ENCODE data around the gene BEAN1. TPM values are rescaled to one million over a fixed set of nuclear protein-coding genes. Genes with fewer than 3 reads are reported as not detected.

Gene BEAN1
- polyA plus RNA-seq, 1 donor from 2014 or later: 0.16 TPM

DNA sequence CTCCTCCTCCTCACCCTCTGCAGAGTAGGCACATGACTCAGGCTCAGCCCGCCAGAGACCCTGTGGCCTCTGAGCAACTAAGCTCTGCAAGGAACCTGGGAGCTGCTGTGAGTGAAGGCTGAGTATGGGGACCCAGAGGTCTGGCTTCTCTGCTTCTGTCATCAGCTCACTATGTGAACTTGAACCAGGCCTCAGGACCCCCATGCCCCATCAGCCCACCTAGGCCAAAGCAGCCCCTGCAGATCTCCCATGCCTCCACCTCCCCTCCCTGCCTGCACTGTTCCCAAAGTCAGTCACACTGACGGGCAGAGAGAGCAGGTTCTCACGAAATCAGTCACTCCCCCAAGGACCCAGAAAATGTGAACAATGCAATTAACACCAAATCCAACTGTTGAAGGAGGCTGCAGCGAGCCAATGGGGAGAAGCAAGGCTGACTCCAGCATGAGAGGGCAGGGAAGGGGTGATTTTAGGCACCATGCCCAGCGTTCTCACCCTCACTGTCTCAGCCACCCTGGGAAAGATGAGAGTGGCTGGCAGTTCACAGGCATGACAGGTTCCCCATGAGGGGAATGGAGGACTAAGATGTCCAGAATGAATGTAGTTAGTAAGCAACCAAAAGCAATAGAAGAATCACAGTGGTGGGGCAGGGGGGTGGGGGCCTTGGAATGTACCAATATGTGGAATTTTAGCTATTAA is 60.6 kb downstream of the BEAN1 start:
- no peaks in the 10 kb centered on the region for H3K9me2 ChIP-seq (ENCODE audit: insufficient read depth, low read length)
- no peak overlapping the region for H3K4me2 ChIP-seq (ENCODE audit: low read length)
- no peak overlapping the region for H3K4me3 ChIP-seq (ENCODE audit: low read length)
- no peaks in the 10 kb centered on the region for H3K36me3 ChIP-seq (ENCODE audit: insufficient read depth, low read length)
- TF ChIP-seq, protein P1, sequence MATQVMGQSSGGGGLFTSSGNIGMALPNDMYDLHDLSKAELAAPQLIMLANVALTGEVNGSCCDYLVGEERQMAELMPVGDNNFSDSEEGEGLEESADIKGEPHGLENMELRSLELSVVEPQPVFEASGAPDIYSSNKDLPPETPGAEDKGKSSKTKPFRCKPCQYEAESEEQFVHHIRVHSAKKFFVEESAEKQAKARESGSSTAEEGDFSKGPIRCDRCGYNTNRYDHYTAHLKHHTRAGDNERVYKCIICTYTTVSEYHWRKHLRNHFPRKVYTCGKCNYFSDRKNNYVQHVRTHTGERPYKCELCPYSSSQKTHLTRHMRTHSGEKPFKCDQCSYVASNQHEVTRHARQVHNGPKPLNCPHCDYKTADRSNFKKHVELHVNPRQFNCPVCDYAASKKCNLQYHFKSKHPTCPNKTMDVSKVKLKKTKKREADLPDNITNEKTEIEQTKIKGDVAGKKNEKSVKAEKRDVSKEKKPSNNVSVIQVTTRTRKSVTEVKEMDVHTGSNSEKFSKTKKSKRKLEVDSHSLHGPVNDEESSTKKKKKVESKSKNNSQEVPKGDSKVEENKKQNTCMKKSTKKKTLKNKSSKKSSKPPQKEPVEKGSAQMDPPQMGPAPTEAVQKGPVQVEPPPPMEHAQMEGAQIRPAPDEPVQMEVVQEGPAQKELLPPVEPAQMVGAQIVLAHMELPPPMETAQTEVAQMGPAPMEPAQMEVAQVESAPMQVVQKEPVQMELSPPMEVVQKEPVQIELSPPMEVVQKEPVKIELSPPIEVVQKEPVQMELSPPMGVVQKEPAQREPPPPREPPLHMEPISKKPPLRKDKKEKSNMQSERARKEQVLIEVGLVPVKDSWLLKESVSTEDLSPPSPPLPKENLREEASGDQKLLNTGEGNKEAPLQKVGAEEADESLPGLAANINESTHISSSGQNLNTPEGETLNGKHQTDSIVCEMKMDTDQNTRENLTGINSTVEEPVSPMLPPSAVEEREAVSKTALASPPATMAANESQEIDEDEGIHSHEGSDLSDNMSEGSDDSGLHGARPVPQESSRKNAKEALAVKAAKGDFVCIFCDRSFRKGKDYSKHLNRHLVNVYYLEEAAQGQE (IDR thresholded peaks at IDR 0.05; ENCODE audit: borderline replicate concordance): no peak
- TF ChIP-seq, protein P2, sequence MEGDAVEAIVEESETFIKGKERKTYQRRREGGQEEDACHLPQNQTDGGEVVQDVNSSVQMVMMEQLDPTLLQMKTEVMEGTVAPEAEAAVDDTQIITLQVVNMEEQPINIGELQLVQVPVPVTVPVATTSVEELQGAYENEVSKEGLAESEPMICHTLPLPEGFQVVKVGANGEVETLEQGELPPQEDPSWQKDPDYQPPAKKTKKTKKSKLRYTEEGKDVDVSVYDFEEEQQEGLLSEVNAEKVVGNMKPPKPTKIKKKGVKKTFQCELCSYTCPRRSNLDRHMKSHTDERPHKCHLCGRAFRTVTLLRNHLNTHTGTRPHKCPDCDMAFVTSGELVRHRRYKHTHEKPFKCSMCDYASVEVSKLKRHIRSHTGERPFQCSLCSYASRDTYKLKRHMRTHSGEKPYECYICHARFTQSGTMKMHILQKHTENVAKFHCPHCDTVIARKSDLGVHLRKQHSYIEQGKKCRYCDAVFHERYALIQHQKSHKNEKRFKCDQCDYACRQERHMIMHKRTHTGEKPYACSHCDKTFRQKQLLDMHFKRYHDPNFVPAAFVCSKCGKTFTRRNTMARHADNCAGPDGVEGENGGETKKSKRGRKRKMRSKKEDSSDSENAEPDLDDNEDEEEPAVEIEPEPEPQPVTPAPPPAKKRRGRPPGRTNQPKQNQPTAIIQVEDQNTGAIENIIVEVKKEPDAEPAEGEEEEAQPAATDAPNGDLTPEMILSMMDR (IDR thresholded peaks at IDR 0.05; ENCODE audit: poor library complexity, severe bottlenecking): no peak
- TF ChIP-seq POLR2AphosphoS5 (IDR thresholded peaks at IDR 0.05) (no peak), EP300 (conservative IDR thresholded peaks at IDR 0.05; ENCODE audit: poor library complexity, severe bottlenecking) (no peak), RAD21 (conservative IDR thresholded peaks at IDR 0.05) (no peak), MXI1 (conservative IDR thresholded peaks at IDR 0.05; ENCODE audit: poor library complexity, severe bottlenecking) (no peak)
- no peaks in the 10 kb centered on the region for H4K20me1 ChIP-seq (ENCODE audit: insufficient read depth)
- H3K27ac ChIP-seq (ENCODE audit: low read length): no peak overlapping the region
- H2AFZ ChIP-seq (ENCODE audit: low read depth, low read length): no peak overlapping the region
- H3K27me3 ChIP-seq (ENCODE audit: insufficient read depth, low read depth, low read length): no peaks in the 10 kb centered on the region
- no peaks in the 10 kb centered on the region for H3K79me2 ChIP-seq (replicated peaks; ENCODE audit: insufficient read depth, low read length)
- H3K9me3 ChIP-seq (ENCODE audit: low read length): no peaks in the 10 kb centered on the region
- H3F3A ChIP-seq (ENCODE audit: insufficient read depth, low read length, poor library complexity, severe bottlenecking): no peaks in the 10 kb centered on the region
- H3K9ac ChIP-seq (ENCODE audit: low read length): no peak overlapping the region

DNA sequence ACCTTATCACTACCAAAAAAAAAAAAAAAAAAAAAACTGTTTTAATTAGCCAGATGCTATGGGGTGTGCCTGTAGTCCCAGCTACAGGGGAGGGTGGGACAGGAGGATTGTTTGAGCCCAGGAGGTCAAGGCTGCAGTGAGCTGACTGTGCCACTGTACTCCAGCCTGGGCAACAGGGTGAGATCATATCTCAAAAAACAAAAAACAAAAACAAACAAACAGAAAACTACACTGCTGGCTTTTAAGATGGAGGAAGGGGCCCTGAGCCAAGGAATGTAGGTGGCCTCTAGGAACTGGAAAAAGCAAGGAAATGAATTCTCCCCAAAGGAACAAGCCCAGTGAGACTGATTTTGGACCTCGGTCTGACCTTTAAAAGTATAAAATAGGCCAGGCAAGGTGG is 61.4 kb downstream of the BEAN1 start:
- no peak overlapping the region for H3K9ac ChIP-seq (ENCODE audit: low read length)
- no peak overlapping the region for H2AFZ ChIP-seq (ENCODE audit: low read depth, low read length)
- no peaks in the 10 kb centered on the region for H3F3A ChIP-seq (ENCODE audit: insufficient read depth, low read length, poor library complexity, severe bottlenecking)
- H3K9me2 ChIP-seq (ENCODE audit: insufficient read depth, low read length): no peaks in the 10 kb centered on the region
- H3K27ac ChIP-seq (ENCODE audit: low read length): no peak overlapping the region
- TF ChIP-seq POLR2AphosphoS5 (IDR thresholded peaks at IDR 0.05) (no peak), EZH2 (IDR thresholded peaks at IDR 0.05; ENCODE audit: borderline replicate concordance, insufficient read depth, low read length, poor library complexity, severe bottlenecking) (no peak), TAF1 (IDR thresholded peaks at IDR 0.05; ENCODE audit: low read depth) (no peak)
- TF ChIP-seq, protein P1 (IDR thresholded peaks at IDR 0.05; ENCODE audit: borderline replicate concordance): no peak
- no peaks in the 10 kb centered on the region for H3K9me3 ChIP-seq (ENCODE audit: low read length)
- H3K4me2 ChIP-seq (ENCODE audit: low read length): no peak overlapping the region
- no peaks in the 10 kb centered on the region for H4K20me1 ChIP-seq (ENCODE audit: insufficient read depth)
- no peaks in the 10 kb centered on the region for H3K36me3 ChIP-seq (ENCODE audit: insufficient read depth, low read length)
- H3K4me3 ChIP-seq (ENCODE audit: low read length): no peak overlapping the region
- no peaks in the 10 kb centered on the region for H3K27me3 ChIP-seq (ENCODE audit: insufficient read depth, low read depth, low read length)
- no peaks in the 10 kb centered on the region for H3K79me2 ChIP-seq (replicated peaks; ENCODE audit: insufficient read depth, low read length)
